Measurements from ENCODE around the gene LRP1.

The LRP1 gene

GRCh38 chr12:57222286-57223190 lies 94.3 kb downstream of the LRP1 start:
- TF ChIP-seq CTCF (IDR thresholded peaks at IDR 0.05; ENCODE audit: low read depth, low read length, missing control alignments) = no peak
- no peak for DNase-seq (ENCODE audit: low read depth)
- H3K4me3 ChIP-seq (ENCODE audit: low read depth, low read length) = no peak overlapping the region

GRCh38 chr12:57223191-57224165 lies 95.2 kb downstream of the LRP1 start:
- no peak for TF ChIP-seq CTCF (IDR thresholded peaks at IDR 0.05; ENCODE audit: low read depth, low read length, missing control alignments)
- H3K4me3 ChIP-seq (ENCODE audit: low read depth, low read length) = no peak overlapping the region
- DNase-seq (ENCODE audit: low read depth) = no peak

- no peak for DNase-seq (ENCODE audit: low read depth)
- no peak for TF ChIP-seq CTCF (IDR thresholded peaks at IDR 0.05; ENCODE audit: low read depth, low read length, missing control alignments)
- H3K4me3 ChIP-seq (ENCODE audit: low read depth, low read length) = no peak overlapping the region
Measured at GRCh38 chr12:57224278-57224972, 96.1 kb downstream of the LRP1 start.

GRCh38 chr12:57224973-57225679 lies 96.8 kb downstream of the LRP1 start:
- no peak overlapping the region; the same call in 1 of the 2 replicates for H3K4me3 ChIP-seq (ENCODE audit: low read depth, low read length)

GRCh38 chr12:57225680-57226210 lies 97.5 kb downstream of the LRP1 start:
- TF ChIP-seq CTCF (IDR thresholded peaks at IDR 0.05; ENCODE audit: low read depth, low read length, missing control alignments) = no peak
- no peak overlapping the region for H3K4me3 ChIP-seq (ENCODE audit: low read depth, low read length)
- no peak for DNase-seq (ENCODE audit: low read depth)

More at GRCh38 chr12:57224973-57225679, 96.8 kb downstream of the LRP1 start:
- peak; percentile 60 for TF ChIP-seq CTCF (IDR thresholded peaks at IDR 0.05; ENCODE audit: low read depth, low read length, missing control alignments)
- DNase-seq (ENCODE audit: low read depth) = no peak
